Mucosa of rectum (tissue), 2 donors: Measurements from ENCODE around the gene CEP78.

Source experiments
- H3K27ac ChIP-seq, 2 donors: one replicate each; pipeline ENCODE4 v1.7.0; 2013; ENCODE audit warnings: inconsistent platforms in 2 of 2, low read depth in 2 of 2, low read length in 2 of 2
- H3K27me3 ChIP-seq, 2 donors: one replicate each; pipeline ENCODE4 v1.7.0; 2013; ENCODE audit warnings: low read length in 2 of 2; ENCODE audit not compliant: control insufficient read depth in 2 of 2, insufficient read depth in 2 of 2
- H3K36me3 ChIP-seq, 2 donors: one replicate each; pipeline ENCODE4 v1.7.0; 2013; ENCODE audit warnings: low read length in 2 of 2; ENCODE audit not compliant: control insufficient read depth in 2 of 2, insufficient read depth in 2 of 2
- H3K4me1 ChIP-seq, 2 donors: one replicate each; pipeline ENCODE4 v1.7.0; 2013; ENCODE audit warnings: low read length in 2 of 2, mild to moderate bottlenecking in 1 of 2; ENCODE audit not compliant: control insufficient read depth in 2 of 2, insufficient read depth in 2 of 2
- H3K4me3 ChIP-seq, 2 donors: one replicate each; pipeline ENCODE4 v1.7.0; 2013; ENCODE audit warnings: low read length in 2 of 2
- H3K9ac ChIP-seq, 2 donors: one replicate each; pipeline ENCODE4 v1.7.0; 2013; ENCODE audit warnings: low read length in 2 of 2, low read depth in 1 of 2, mild to moderate bottlenecking in 1 of 2
- H3K9me3 ChIP-seq, 2 donors: one replicate each; pipeline ENCODE4 v1.7.0; 2013; ENCODE audit warnings: low read length in 2 of 2; ENCODE audit not compliant: control insufficient read depth in 2 of 2
- donor health status: healthy.
- donor health status: Normal muscosa, but diverticular disease.

Gene CEP78

DNA sequence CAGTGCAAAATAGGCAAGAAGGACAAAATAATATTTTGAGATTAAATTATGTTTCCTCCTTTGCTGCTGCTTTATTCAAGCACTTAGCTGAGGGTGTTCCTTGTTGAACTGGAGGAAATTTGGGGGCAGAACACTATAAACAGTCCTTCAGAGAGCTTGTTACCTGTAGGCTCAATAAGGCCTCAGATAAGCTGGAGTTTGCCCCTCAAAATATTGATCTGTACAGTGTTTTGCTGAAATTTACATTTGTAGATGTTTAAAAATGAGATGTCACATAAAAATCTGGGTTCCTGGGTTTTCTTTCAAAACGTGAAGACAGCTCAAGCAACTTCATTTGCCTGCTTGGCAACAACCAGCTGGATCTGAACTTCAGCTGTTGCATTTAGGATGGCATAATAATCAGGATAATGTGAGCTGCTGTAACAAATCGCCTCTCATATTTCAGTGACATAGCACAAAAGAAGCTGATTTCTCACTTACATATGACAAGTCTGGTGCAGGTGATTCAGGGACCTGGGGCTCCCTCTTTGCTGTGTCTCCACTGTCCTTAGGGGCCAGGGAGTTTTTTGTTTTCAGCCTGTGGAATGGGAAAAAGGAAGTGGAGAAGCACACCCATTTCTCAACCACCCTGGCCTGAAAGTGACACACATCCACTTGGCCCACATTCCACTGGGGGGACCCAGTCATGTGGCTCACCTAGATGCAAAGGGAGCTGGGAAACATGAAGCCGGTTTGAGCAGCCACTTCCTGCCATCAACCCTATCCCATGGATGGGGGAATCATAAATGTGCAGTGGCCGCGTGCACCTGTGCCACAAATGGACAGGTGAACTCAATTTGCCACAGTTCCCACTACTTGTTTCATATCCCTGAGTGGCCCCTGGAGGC lies 58.7 kb downstream of the CEP78 start:
- H3K9ac ChIP-seq: no peak overlapping the region
- no peak overlapping the region for H3K4me3 ChIP-seq
- H3K27ac ChIP-seq: no peak overlapping the region
- peaks cover 11 to 15% of the 10 kb centered on the region in 2 donors for H3K4me1 ChIP-seq
- H3K27me3 ChIP-seq: peaks cover 7 to 11% of the 10 kb centered on the region in 2 donors
- no peaks in the 10 kb centered on the region for H3K36me3 ChIP-seq
- H3K9me3 ChIP-seq: no peaks in the 10 kb centered on the region

DNA sequence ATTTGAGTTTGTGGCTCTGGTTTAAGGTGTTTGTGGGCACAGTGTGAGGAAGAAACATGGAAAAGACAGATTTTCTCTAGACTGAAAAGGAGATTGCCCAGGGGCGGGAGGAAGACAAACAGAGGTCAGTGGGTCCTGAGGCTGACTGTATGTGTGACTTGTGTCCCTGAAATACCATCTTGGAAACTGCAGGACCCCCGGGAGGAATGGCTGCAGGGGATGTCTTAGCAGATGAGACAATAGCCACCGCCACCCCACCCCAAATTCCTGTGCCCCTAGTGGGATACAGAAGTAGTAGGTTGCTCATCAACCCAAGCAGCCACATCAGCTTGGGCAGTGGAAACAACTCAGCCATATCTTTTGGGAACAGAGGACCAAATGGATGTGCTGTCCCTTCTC lies 59.3 kb downstream of the CEP78 start:
- Histone ChIP-seq H3K4me3 (no peak overlapping the region), H3K27me3 (peaks cover 7 to 13% of the 10 kb centered on the region in 2 donors), H3K9ac (no peak overlapping the region), H3K4me1 (peaks cover 11 to 15% of the 10 kb centered on the region in 2 donors), H3K9me3 (no peaks in the 10 kb centered on the region), H3K27ac (no peak overlapping the region), H3K36me3 (no peaks in the 10 kb centered on the region)

DNA sequence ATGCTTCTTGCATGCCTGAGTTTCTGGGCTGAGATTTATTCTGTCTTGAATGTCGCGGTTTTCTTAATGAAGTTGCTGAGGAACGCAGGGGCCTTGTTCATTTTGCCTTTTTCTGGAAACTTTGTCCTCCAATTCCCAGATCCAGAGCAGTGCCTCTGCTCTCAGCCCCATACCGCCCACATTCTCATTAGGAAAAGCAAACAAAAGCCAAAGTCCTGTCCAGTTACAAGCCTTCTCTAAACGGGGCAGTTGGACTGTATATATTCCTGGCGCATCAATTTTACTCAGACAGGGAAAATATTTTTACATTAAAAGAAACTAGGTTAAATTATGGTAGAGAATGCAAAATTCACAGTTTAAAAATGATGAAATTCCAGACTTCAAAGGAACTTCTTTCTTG lies 59.9 kb downstream of the CEP78 start:
- Histone ChIP-seq H3K4me3 (no peak overlapping the region), H3K36me3 (no peaks in the 10 kb centered on the region), H3K27ac (no peak overlapping the region), H3K27me3 (peaks cover 7 to 14% of the 10 kb centered on the region in 2 donors), H3K9ac (no peak overlapping the region), H3K4me1 (peaks cover 11 to 15% of the 10 kb centered on the region in 2 donors), H3K9me3 (no peaks in the 10 kb centered on the region)

DNA sequence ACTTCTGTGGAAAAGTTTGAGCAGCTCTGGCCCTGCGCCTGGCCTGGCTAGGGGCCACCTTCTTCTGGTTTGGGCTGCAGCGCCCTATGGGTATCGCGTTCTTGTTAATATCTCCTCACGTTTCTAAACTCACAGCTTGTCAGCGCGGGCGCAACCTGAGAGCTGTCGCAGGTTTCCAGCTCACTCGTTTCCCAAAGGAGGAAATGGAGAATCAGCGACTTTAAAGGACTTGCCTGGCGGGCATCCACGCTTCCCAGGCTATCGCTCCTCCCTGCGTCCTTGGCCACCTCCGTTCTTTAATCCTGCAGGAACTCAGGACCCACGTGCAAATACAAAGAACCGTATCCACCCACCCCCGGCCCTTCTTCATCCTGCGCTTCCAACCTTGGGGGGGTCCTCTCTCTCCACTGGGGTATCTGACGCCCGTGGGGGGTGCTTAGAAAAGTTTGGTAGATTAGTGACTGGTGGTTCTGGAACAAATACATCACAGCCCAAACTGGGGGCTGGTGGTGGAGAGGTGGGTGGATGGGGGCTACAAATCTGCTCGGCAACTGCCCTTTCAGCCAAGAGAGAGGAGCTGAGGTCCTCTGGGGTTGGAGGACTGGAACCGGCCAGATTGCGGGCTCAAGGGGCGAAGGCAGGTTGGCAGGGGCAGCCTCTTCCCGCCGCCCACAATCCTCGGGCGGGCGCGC lies 60.5 kb downstream of the CEP78 start:
- H3K27me3 ChIP-seq: peaks cover 7 to 14% of the 10 kb centered on the region in 2 donors
- no peaks in the 10 kb centered on the region for H3K36me3 ChIP-seq
- H3K9me3 ChIP-seq: no peaks in the 10 kb centered on the region
- H3K4me3 ChIP-seq: peak overlapping the region; percentile 72 to 74
- peak overlapping the region; percentile 34 to 38 for H3K9ac ChIP-seq
- H3K4me1 ChIP-seq: peaks cover 11 to 15% of the 10 kb centered on the region in 2 donors
- no peak overlapping the region for H3K27ac ChIP-seq

DNA sequence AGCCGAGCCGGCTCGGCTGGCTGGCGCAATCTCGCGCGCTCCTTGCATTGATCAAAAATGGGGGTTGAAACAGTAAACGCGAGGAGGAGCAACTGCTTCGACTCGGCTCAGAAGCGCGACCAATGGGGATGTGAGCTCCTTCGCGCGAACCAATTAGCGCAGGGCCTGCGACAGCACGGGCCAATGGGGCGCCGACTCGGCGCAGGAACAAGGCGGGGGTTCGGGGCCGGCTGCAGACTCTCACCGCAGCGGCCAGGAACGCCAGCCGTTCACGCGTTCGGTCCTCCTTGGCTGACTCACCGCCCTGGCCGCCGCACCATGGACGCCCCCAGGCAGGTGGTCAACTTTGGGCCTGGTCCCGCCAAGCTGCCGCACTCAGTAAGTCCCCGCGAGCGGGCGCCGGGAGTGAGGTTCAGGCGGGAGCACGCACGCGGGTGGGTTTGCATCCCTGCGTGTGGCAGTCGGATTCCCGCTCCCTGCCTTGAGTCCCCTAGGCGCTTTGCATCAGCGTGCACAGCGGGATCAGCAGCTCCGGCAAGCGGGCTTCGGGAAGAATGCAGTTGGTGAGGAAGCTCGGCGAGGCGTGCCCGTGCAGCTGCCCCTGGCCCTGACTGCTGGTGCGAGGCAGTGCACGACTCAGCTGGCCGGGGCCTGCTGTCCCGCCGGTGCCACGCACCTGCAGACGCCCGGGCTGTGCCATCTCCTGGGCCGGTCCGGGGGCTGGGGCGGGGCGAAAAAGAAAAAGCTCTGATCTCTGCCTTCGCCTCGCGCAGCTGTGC lies 61.2 kb downstream of the CEP78 start, which contains the start of gene PSAT1:
Gene PSAT1, plus strand, starts transcription at position 233 of the 779 bp plus-strand sequence. Its CDS starts 86 bp downstream, at position 319.
- Histone ChIP-seq H3K27me3 (peaks cover 7 to 14% of the 10 kb centered on the region in 2 donors), H3K9me3 (no peaks in the 10 kb centered on the region), H3K36me3 (no peaks in the 10 kb centered on the region), H3K9ac (peak within 1 kb of the TSS; percentile 34 to 54), H3K4me3 (peak within 1 kb of the TSS; percentile 72 to 74), H3K27ac (peak within 1 kb of the TSS in 1 of 2 donors; percentile 11), H3K4me1 (peaks cover 11 to 15% of the 10 kb centered on the region in 2 donors)

DNA sequence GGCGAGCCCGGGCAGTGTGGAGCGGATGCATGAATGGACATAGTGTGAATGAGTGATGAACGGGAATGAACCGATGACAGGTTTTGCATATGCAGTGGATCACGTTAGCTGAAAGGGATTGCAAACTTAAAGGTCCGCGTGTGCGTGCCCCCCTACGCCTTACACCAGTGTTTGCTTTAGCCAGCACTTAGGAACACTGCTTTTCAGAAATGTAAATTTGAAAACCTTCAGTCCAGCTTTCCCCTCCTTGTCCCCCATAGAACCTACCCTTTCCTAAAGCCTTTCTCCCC lies 61.7 kb downstream of the CEP78 start:
- no peaks in the 10 kb centered on the region for H3K36me3 ChIP-seq
- peaks cover 11 to 15% of the 10 kb centered on the region in 2 donors for H3K4me1 ChIP-seq
- no peaks in the 10 kb centered on the region for H3K9me3 ChIP-seq
- H3K27me3 ChIP-seq: peaks cover 7 to 14% of the 10 kb centered on the region in 2 donors
- H3K27ac ChIP-seq: no peak overlapping the region
- H3K9ac ChIP-seq: no peak overlapping the region
- H3K4me3 ChIP-seq: peak overlapping the region; percentile 72 to 74

DNA sequence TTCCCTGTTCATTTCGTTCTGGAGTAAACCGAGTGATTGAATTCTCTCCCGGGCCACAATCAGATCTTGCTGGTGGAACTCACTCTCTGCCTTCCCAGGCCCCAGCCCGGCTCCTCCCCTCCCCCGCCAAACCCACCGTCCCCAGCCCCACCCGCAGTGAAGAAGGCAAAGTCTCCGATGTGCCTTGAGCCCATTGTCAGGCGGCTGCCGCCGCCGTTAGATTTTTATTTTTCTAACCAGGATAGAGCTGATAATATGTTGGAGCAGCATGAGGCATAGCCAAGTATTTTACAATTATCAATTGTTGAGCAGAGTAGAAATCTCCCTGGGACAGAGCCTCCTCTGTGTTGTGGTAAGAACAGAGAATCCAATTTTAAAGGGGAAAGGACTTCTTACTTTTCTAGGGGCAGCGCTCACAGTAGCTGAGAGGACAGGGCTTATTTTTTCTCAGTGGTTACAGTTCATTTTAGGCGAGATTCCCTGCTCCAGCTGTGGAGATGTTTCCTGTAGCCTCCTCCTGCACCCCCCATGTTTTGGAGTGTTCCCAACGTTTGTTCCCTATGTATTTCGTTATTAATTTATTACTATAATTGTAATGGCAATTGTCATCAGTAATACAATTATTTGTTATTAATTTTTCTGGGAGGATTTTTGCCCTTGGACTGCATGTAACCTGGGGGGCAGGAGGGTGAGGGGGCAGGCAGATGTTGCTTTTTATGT lies 62.3 kb downstream of the CEP78 start:
- no peaks in the 10 kb centered on the region for H3K9me3 ChIP-seq
- H3K4me1 ChIP-seq: peaks cover 11 to 15% of the 10 kb centered on the region in 2 donors
- peak overlapping the region in 1 of 2 donors; percentile 74 for H3K4me3 ChIP-seq
- H3K36me3 ChIP-seq: no peaks in the 10 kb centered on the region
- no peak overlapping the region for H3K9ac ChIP-seq
- H3K27ac ChIP-seq: no peak overlapping the region
- H3K27me3 ChIP-seq: peaks cover 7 to 14% of the 10 kb centered on the region in 2 donors

DNA sequence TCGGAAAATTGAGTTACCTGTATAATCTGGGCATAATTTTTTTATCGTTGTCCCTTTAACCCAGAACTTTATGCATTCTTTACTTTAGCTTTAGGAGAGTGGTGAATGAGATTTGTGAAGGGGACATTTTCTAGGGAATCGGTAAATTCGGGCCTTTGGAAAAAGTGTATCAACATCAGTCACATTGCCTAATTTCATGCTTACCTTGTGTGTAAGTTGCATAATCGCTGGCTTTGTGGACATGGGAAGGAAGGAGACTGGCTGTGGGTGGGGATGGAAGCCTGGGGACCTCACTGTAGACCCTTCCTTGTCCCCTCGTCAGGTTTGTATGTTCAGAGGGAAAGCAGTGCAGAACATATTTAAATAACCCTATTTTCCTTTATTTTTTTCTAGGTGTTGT lies 64.3 kb downstream of the CEP78 start:
- Histone ChIP-seq H3K9ac (no peak overlapping the region), H3K27me3 (peaks cover 7 to 14% of the 10 kb centered on the region in 2 donors), H3K4me1 (peaks cover 11 to 15% of the 10 kb centered on the region in 2 donors), H3K36me3 (no peaks in the 10 kb centered on the region), H3K27ac (no peak overlapping the region), H3K9me3 (no peaks in the 10 kb centered on the region), H3K4me3 (no peak overlapping the region)

DNA sequence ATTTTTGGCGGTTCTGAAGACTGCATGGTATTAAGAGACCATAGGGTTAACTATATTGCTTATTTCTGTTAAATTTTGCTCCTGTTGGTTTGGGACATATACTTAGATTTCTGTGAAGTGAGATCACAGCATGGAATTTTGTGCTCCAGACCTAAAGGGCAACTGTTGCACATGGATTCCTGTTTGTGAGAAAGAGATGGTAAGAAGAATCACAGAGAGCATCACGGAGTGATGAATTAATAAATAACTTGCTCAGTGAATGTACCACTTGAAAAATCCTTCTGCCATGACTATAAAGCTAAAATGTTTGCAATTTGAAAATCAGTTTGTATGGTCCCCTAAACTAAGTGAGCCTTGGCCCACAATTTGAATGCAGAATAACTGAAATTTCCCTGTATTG lies 65.6 kb downstream of the CEP78 start:
- Histone ChIP-seq H3K4me3 (no peak overlapping the region), H3K9me3 (no peaks in the 10 kb centered on the region), H3K4me1 (peaks cover 10 to 11% of the 10 kb centered on the region in 2 donors), H3K27me3 (peaks cover 7 to 14% of the 10 kb centered on the region in 2 donors), H3K27ac (no peak overlapping the region), H3K36me3 (peaks cover 0 to 3% of the 10 kb centered on the region in 2 donors), H3K9ac (no peak overlapping the region)
